ENCODE results near the gene WNK2.
"Not testable (repeated sequence)": the region's sequence is repeated elsewhere in the genome, so short reads cannot be mapped to it uniquely, and the experiment has no call there.

WNK2 gene

GRCh38 chr9:93342428-93342827, 158.5 kb downstream of the WNK2 start:
- not testable (repeated sequence) for DNase-seq

- DNase-seq, result no peak
These were observed 159.7 kb downstream of the WNK2 start for GRCh38 chr9:93343663-93344062.

GRCh38 chr9:93345643-93346230, 161.8 kb downstream of the WNK2 start:
- DNase-seq, result no peak

GRCh38 chr9:93346231-93347112, 162.5 kb downstream of the WNK2 start:
- peak; percentile 1 for DNase-seq

GRCh38 chr9:93347371-93347975, 163.5 kb downstream of the WNK2 start:
- DNase-seq, result not testable (repeated sequence)

- not testable (repeated sequence) for DNase-seq
These were observed 169.7 kb downstream of the WNK2 start for GRCh38 chr9:93353413-93354310.

- DNase-seq, result peak; percentile 9
These were observed 170.5 kb downstream of the WNK2 start for GRCh38 chr9:93354451-93354850.

GRCh38 chr9:93355827-93356226, 171.9 kb downstream of the WNK2 start:
- DNase-seq, result no peak

GRCh38 chr9:93357649-93358048, 173.7 kb downstream of the WNK2 start:
- DNase-seq, result no peak

- not testable (repeated sequence) for DNase-seq
These were observed 176.0 kb downstream of the WNK2 start for GRCh38 chr9:93359907-93360306.

- no peak for DNase-seq
These were observed 178.1 kb downstream of the WNK2 start for GRCh38 chr9:93361995-93362394.

GRCh38 chr9:93364734-93365426, 180.9 kb downstream of the WNK2 start:
- no peak for DNase-seq

- DNase-seq, result no peak
These were observed 181.6 kb downstream of the WNK2 start for GRCh38 chr9:93365427-93366118.

GRCh38 chr9:93366119-93366447, 182.1 kb downstream of the WNK2 start:
- DNase-seq, result no peak

- DNase-seq, result not testable (repeated sequence)
These were observed 182.5 kb downstream of the WNK2 start for GRCh38 chr9:93366486-93366885.

- DNase-seq, result no peak
These were observed 184.5 kb downstream of the WNK2 start for GRCh38 chr9:93368437-93368836.

GRCh38 chr9:93369686-93370085, 185.7 kb downstream of the WNK2 start:
- DNase-seq, result no peak

Data from fibroblast of skin of back (primary cell).